Kidney epithelial cell (primary cell): Measurements from ENCODE around the gene PHLPP2. TPM values are rescaled to one million over a fixed set of nuclear protein-coding genes. Genes with fewer than 3 reads are reported as not detected.

Source experiments
- DNase-seq: peaks from one replicate; pipeline ENCODE4 v3.0.0-alpha.2; 2010; ENCODE audit warnings: low read depth
- H3K27me3 ChIP-seq: 2 replicates; pipeline ENCODE4 v1.6.0; 2011; ENCODE audit warnings: low read length; ENCODE audit not compliant: control insufficient read depth, insufficient read depth
- H3K36me3 ChIP-seq: 2 replicates; pipeline ENCODE4 v1.5.1; 2011; ENCODE audit warnings: low read length; ENCODE audit not compliant: control insufficient read depth, insufficient read depth
- H3K4me3 ChIP-seq: 2 replicates; pipeline ENCODE4 v1.5.1; 2011; ENCODE audit warnings: low read depth, mild to moderate bottlenecking, control low read depth, low read length
- total RNA-seq: library from RNA; depleted of rRNA; stranded (reverse); fragments of >200 nt; gene quantifications from 2 replicates; pipeline ENCODE4 v1.2.3, GENCODE V29; 2015
- TF ChIP-seq, protein P1 (sequence below): IDR thresholded peaks from 2 replicates; pipeline ENCODE4 v1.5.1; 2011; ENCODE audit warnings: mild to moderate bottlenecking, moderate library complexity, low read length, control low read depth, inconsistent platforms; ENCODE audit not compliant: insufficient read depth, poor library complexity, severe bottlenecking

The PHLPP2 gene
- total RNA-seq, 1 donor from 2014 or later, result 7.1 TPM

DNA sequence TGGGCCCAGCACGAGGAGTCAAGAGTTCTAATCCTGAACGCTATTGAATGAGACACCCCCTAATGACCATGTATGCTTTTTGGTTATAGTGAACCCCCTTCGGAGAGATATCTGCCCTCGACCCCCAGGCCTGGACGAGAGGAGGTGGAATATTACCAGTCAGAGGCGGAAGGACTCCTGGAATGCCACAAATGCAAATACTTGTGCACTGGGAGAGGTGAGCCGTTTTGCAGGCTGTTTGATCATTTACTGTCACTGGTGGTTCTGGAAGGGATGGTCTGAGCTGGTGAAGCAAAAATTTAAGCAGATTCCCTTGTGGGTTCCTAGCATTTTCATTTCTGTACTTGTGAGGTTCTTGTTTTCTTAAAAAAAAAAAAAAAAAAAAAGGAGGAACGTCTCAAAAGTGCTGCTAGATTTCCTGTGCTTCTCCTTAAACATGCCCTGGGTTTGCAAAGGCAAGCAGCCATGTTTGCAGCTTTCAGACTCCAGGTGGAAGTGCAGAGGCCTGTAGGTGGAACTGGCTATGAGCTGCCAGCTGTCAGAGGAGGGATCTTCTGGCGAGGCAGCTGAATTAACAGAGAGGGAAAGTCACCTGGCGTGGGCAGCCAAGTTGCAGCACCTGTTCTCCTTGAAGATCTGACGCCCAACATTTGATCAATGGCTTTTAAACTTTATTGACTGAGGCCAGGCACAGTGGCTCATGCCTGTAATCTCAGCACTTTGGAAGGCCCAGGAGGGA is 95.1 kb downstream of the PHLPP2 start:
- Histone ChIP-seq H3K4me3 (no peak overlapping the region), H3K36me3 (no peaks in the 10 kb centered on the region), H3K27me3 (peaks cover 22% of the 10 kb centered on the region)
- TF ChIP-seq, protein P1, sequence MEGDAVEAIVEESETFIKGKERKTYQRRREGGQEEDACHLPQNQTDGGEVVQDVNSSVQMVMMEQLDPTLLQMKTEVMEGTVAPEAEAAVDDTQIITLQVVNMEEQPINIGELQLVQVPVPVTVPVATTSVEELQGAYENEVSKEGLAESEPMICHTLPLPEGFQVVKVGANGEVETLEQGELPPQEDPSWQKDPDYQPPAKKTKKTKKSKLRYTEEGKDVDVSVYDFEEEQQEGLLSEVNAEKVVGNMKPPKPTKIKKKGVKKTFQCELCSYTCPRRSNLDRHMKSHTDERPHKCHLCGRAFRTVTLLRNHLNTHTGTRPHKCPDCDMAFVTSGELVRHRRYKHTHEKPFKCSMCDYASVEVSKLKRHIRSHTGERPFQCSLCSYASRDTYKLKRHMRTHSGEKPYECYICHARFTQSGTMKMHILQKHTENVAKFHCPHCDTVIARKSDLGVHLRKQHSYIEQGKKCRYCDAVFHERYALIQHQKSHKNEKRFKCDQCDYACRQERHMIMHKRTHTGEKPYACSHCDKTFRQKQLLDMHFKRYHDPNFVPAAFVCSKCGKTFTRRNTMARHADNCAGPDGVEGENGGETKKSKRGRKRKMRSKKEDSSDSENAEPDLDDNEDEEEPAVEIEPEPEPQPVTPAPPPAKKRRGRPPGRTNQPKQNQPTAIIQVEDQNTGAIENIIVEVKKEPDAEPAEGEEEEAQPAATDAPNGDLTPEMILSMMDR, result no peak
- no peak for DNase-seq

DNA sequence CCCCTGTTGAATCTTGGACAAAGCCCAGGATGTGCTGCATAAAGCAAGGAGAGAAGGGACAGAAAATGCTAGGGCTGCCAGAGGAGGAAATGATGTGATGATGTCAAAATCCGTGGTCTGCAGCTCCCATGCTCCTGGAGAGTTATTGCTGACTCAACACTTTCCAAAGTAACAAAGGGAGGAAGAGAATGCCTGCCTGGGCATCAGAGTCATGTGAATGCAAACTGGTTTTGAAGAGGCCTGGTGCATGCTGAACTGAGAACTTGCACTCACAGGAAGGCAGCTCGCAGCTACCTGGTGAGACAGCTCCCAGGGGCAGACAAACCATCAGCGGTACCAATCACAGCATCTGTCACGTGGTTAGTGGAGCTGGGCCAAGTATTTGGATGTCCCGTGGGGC is 95.7 kb downstream of the PHLPP2 start:
- H3K27me3 ChIP-seq, result peaks cover 22% of the 10 kb centered on the region
- no peak overlapping the region for H3K4me3 ChIP-seq
- TF ChIP-seq, protein P1, result no peak
- DNase-seq, result no peak
- no peaks in the 10 kb centered on the region for H3K36me3 ChIP-seq

DNA sequence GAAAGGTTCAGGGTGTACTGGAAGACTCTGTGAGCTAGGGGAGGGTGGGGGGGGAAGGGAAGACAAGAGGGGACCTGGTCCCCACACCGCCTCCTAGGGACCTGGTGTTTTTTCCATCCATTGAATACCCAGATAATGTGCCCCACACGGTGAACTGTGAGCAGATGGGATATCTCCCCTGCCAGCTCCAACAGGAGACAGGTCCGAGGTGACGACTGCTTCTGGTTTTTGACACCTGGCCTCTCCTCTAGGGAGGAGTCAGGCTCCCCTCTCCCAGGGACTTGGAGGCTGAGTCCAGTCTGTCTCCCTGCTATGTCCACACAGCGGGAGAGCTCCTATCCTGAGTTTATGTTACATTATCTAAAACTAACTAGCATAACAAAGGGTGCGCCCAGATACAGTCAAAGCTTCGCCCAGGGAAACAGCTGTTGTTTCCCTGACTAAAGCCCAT is 96.7 kb downstream of the PHLPP2 start:
- DNase-seq, result no peak
- peaks cover 22% of the 10 kb centered on the region for H3K27me3 ChIP-seq
- H3K36me3 ChIP-seq, result no peaks in the 10 kb centered on the region
- TF ChIP-seq, protein P1, result no peak
- no peak overlapping the region for H3K4me3 ChIP-seq

DNA sequence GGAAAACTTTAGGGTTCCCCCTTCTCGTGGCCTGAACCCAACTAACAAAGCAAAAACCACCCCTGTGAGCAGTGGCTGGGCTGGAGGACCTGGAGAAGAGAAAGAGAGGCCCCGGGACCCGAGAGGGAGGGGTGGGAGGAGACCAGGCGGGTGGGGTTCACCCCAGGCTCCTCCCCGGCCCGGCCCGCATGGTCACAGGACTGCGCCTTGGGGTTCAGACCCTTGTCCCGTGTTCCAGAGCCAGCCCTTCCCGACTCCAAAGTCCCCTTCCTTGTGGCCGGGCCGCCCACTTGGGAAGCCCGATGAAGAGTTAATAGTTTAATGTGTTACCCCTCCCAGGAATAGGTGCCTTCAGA is 97.7 kb downstream of the PHLPP2 start:
- TF ChIP-seq, protein P1, result no peak
- Histone ChIP-seq H3K27me3 (peaks cover 22% of the 10 kb centered on the region), H3K4me3 (peak overlapping the region; percentile 50), H3K36me3 (no peaks in the 10 kb centered on the region)
- no peak for DNase-seq

DNA sequence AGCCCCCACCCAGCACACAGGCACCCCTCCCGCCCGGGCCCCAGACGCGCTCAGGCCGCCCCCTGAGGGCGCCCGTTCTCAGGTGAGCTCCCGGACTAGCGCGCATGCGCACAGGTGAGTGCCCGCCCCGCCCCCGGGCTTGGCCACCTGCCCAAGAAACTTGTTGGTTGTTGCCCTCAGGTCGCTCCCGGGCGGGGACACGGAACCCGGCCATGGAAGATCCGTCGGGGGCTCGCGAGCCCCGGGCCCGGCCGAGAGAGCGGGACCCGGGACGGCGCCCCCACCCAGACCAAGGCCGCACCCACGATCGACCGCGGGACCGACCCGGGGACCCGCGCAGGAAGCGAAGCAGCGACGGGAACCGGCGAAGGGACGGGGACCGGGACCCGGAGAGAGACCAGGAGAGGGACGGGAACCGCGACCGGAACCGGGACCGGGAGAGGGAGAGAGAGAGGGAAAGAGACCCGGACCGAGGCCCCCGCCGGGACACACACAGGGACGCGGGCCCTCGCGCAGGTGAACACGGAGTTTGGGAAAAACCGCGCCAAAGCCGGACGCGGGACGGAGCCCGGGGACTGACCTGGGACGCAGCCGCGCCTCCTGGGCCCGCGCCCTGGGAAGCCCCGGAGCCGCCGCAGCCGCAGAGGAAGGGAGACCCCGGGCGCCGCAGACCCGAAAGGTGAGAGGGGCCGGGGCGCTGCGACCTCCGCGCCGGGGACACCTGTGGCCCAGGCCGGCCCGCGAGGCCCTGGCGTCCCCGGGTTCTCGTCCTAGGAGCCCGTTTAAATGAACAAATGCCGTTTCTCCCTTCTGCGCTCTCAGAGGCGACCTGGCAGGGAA is 98.3 kb downstream of the PHLPP2 start, which contains the start of gene MARVELD3:
TSS of gene MARVELD3 (plus strand) at position 167 of the 840 bp plus-strand sequence. CDS start at position 213, 46 bp downstream.
- H3K27me3 ChIP-seq, result peaks cover 22% of the 10 kb centered on the region
- TF ChIP-seq, protein P1, result no peak
- no peak for DNase-seq

More for the DNA sequence above, 98.3 kb downstream of the PHLPP2 start, which contains the start of gene MARVELD3:
- Histone ChIP-seq H3K36me3 (no peaks in the 10 kb centered on the region), H3K4me3 (peak within 1 kb of the TSS; percentile 50)
